ENCODE results near the gene RPL7A. TPM values are rescaled to one million over a fixed set of nuclear protein-coding genes. Genes with fewer than 3 reads are reported as not detected.
A peak's percentile ranks its signal among the peaks of the same experiment; 100 is the strongest.

The RPL7A gene
- total RNA-seq, 1 experiment from 2014 or later = 1,920 TPM

DNA sequence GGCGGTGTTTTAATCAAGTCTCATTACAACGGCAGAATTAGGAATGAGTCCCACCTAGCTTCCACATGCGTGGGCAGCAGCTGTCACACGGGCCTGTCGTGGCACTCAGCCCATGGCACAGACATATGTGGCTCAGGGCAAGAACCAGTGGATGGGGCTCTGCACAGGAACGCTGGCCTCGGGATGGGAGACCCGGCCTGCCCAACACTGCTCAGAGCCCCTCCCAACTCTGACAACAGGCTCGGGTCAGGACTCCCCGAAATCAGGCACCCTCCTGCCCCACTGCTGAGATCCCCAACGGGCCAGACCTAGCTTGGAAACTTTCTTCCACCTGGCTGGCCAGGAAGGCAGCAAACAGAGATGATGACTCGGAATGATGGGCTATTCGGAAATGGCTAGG is 7.1 kb upstream of the RPL7A start:
- H3K27ac ChIP-seq (ENCODE audit: low read depth, low read length, poor library complexity, severe bottlenecking) = no peak overlapping the region
- H3K4me3 ChIP-seq (ENCODE audit: low read depth, low read length, poor library complexity, severe bottlenecking) = no peak overlapping the region
- no TSS peak for BruUV-seq (replicated peaks)
- DNase-seq (ENCODE audit: low spot score) = no peak
- ChIA-PET POLR2A (ENCODE audit: low non-redundant PET) (no interaction called here), CTCF (no interaction called here)
- H3K4me1 ChIP-seq (ENCODE audit: insufficient read depth, low read length, poor library complexity, severe bottlenecking) = peaks cover 3% of the 10 kb centered on the region
- peaks cover 63% of the 10 kb centered on the region for H3K36me3 ChIP-seq (ENCODE audit: insufficient read depth, low read length, poor library complexity, severe bottlenecking)
- no peaks in the 10 kb centered on the region for H3K27me3 ChIP-seq (replicated peaks; ENCODE audit: insufficient read depth, low read depth, low read length, poor library complexity)
- no peak for TF ChIP-seq EZH2 (IDR thresholded peaks at IDR 0.05; ENCODE audit: borderline replicate concordance, low read depth, low read length, poor library complexity, severe bottlenecking)
- TF ChIP-seq, protein P1, sequence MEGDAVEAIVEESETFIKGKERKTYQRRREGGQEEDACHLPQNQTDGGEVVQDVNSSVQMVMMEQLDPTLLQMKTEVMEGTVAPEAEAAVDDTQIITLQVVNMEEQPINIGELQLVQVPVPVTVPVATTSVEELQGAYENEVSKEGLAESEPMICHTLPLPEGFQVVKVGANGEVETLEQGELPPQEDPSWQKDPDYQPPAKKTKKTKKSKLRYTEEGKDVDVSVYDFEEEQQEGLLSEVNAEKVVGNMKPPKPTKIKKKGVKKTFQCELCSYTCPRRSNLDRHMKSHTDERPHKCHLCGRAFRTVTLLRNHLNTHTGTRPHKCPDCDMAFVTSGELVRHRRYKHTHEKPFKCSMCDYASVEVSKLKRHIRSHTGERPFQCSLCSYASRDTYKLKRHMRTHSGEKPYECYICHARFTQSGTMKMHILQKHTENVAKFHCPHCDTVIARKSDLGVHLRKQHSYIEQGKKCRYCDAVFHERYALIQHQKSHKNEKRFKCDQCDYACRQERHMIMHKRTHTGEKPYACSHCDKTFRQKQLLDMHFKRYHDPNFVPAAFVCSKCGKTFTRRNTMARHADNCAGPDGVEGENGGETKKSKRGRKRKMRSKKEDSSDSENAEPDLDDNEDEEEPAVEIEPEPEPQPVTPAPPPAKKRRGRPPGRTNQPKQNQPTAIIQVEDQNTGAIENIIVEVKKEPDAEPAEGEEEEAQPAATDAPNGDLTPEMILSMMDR (conservative IDR thresholded peaks at IDR 0.05; ENCODE audit: low read depth, low read length) = no peak
- intact Hi-C loops (cut with micrococcal nuclease; ENCODE audit: unreplicated experiment) = no loop called here
- H3K9me3 ChIP-seq (ENCODE audit: low read depth, low read length, poor library complexity, severe bottlenecking) = no peaks in the 10 kb centered on the region

DNA sequence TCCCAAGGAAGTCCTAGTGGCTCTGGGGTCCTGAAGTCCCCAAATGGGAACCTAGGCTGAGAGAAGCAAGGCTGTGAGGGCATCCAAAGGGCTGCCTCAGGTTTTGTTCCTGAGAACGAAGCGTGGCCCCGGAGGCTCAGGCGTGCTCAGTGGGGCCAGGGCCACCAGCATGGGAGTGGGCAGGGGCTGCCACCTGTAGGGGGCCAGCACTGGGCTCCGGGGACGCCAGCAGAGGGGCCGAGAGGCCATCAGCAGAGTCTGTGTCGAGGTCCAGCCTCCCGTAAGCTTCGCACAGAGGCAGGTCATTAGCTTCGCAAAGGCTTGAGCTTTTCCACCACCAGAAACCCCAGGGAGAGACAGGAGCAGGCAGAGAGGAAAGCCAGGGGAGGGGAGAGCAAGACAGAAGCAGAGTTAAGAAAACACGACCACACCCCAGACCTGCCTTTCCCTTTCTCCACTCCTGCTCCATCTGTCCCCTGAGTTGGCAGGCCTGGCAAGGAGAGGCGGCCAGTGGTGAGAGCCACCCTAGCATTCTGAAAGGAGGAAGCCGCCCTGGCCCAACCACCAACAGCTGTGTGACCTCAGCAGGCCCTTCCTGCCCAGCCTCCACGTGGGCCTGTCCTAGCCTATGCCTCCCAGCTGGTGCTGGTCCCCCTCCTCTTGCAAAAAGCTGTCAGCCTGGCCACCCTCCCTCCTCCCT is 6.5 kb upstream of the RPL7A start:
- Histone ChIP-seq H3K4me1 (ENCODE audit: insufficient read depth, low read length, poor library complexity, severe bottlenecking) (peaks cover 8% of the 10 kb centered on the region), H3K9me3 (ENCODE audit: low read depth, low read length, poor library complexity, severe bottlenecking) (no peaks in the 10 kb centered on the region), H3K27ac (ENCODE audit: low read depth, low read length, poor library complexity, severe bottlenecking) (no peak overlapping the region), H3K4me3 (ENCODE audit: low read depth, low read length, poor library complexity, severe bottlenecking) (no peak overlapping the region), H3K36me3 (ENCODE audit: insufficient read depth, low read length, poor library complexity, severe bottlenecking) (peaks cover 66% of the 10 kb centered on the region), H3K27me3 (replicated peaks; ENCODE audit: insufficient read depth, low read depth, low read length, poor library complexity) (no peaks in the 10 kb centered on the region)
- intact Hi-C loops (cut with micrococcal nuclease; ENCODE audit: unreplicated experiment) = no loop called here
- BruUV-seq (replicated peaks) = no TSS peak
- CTCF ChIA-PET = interaction anchor here (0.5 kb wide), 1 partner anchor 23 kb away, joined by 7 read pairs; no protein-coding TSS in a partner anchor
- no peak for TF ChIP-seq EZH2 (IDR thresholded peaks at IDR 0.05; ENCODE audit: borderline replicate concordance, low read depth, low read length, poor library complexity, severe bottlenecking)
- TF ChIP-seq, protein P1 (conservative IDR thresholded peaks at IDR 0.05; ENCODE audit: low read depth, low read length) = no peak
- POLR2A ChIA-PET (ENCODE audit: low non-redundant PET) = no interaction called here
- no peak for DNase-seq (ENCODE audit: low spot score)

DNA sequence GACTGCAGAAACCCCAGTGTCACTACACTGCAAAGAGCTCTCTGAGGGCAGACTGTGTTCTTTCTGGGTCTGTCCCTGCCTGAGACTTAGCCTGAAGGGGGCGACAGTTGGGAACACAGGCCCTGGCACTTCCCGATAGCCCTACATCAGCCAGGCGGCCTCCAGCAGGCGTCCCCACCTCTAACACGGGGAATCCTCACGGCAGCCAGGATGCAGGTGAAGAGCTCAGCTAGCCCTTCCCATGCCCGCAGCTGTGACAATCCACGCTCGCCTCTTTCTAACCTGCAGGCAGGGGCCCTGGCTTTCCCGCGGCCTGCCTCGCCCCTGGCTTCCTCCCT is 6.0 kb upstream of the RPL7A start:
- Histone ChIP-seq H3K36me3 (ENCODE audit: insufficient read depth, low read length, poor library complexity, severe bottlenecking) (peaks cover 66% of the 10 kb centered on the region), H3K27ac (ENCODE audit: low read depth, low read length, poor library complexity, severe bottlenecking) (no peak overlapping the region), H3K27me3 (replicated peaks; ENCODE audit: insufficient read depth, low read depth, low read length, poor library complexity) (no peaks in the 10 kb centered on the region), H3K9me3 (ENCODE audit: low read depth, low read length, poor library complexity, severe bottlenecking) (no peaks in the 10 kb centered on the region), H3K4me3 (ENCODE audit: low read depth, low read length, poor library complexity, severe bottlenecking) (no peak overlapping the region), H3K4me1 (ENCODE audit: insufficient read depth, low read length, poor library complexity, severe bottlenecking) (peaks cover 8% of the 10 kb centered on the region)
- BruUV-seq (replicated peaks) = no TSS peak
- intact Hi-C loops (cut with micrococcal nuclease; ENCODE audit: unreplicated experiment) = no loop called here
- TF ChIP-seq EZH2 (IDR thresholded peaks at IDR 0.05; ENCODE audit: borderline replicate concordance, low read depth, low read length, poor library complexity, severe bottlenecking) = no peak
- TF ChIP-seq, protein P1 (conservative IDR thresholded peaks at IDR 0.05; ENCODE audit: low read depth, low read length) = peak; percentile 40
- DNase-seq (ENCODE audit: low spot score) = peak; percentile 23
- CTCF ChIA-PET = interaction anchor here (0.5 kb wide), 1 partner anchor 22 kb away, joined by 7 read pairs; no protein-coding TSS in a partner anchor
- POLR2A ChIA-PET (ENCODE audit: low non-redundant PET) = no interaction called here
